Nephron progenitor cell (in vitro differentiated cells): ENCODE results near the gene ECE1.
A peak's percentile ranks its signal among the peaks of the same experiment; 100 is the strongest.

Experiments
- DNase-seq: peaks from one replicate; pipeline ENCODE4 v3.0.0; 2021
- H3K27ac Mint-ChIP-seq: 2 replicates; pipeline ENCODE4 v1.8.0; 2021; ENCODE audit warnings: mild to moderate bottlenecking, moderate library complexity, mixed read lengths
- H3K27me3 Mint-ChIP-seq: 2 replicates; pipeline ENCODE4 v1.8.0; 2021; ENCODE audit warnings: mild to moderate bottlenecking, low read depth, mixed read lengths; ENCODE audit not compliant: poor library complexity
- H3K36me3 Mint-ChIP-seq: 2 replicates; pipeline ENCODE4 v1.8.0; 2021; ENCODE audit warnings: low read depth, mixed read lengths
- H3K4me1 Mint-ChIP-seq: 2 replicates; pipeline ENCODE4 v1.8.0; 2021; ENCODE audit warnings: mixed read lengths
- H3K4me3 Mint-ChIP-seq: 2 replicates; pipeline ENCODE4 v1.8.0; 2021; ENCODE audit warnings: mild to moderate bottlenecking, moderate library complexity, mixed read lengths
- H3K9me3 Mint-ChIP-seq: 2 replicates; pipeline ENCODE4 v1.8.0; 2021; ENCODE audit warnings: mild to moderate bottlenecking, moderate library complexity, mixed read lengths
- CTCF ChIP-seq: fragments of 200-600 bp; sonication (generic); IDR thresholded peaks from 2 replicates; pipeline ENCODE4 v1.5.0; 2021; ENCODE audit warnings: antibody characterized with exemption

ECE1 gene

GRCh38 chr1:21293537-21294265 lies 3.4 kb upstream of the ECE1 start:
- Mint-ChIP-seq H3K27me3 (peaks cover 6% of the 10 kb centered on the region), H3K27ac (no peak overlapping the region), H3K4me3 (no peak overlapping the region), H3K9me3 (no peaks in the 10 kb centered on the region), H3K4me1 (peaks cover 43% of the 10 kb centered on the region), H3K36me3 (no peaks in the 10 kb centered on the region)
- TF ChIP-seq CTCF: no peak
- no peak for DNase-seq

GRCh38 chr1:21292984-21293536 lies 2.8 kb upstream of the ECE1 start:
- no peak for DNase-seq
- Mint-ChIP-seq H3K9me3 (no peaks in the 10 kb centered on the region), H3K27ac (no peak overlapping the region), H3K4me1 (peaks cover 39% of the 10 kb centered on the region), H3K27me3 (peaks cover 6% of the 10 kb centered on the region), H3K4me3 (no peak overlapping the region), H3K36me3 (no peaks in the 10 kb centered on the region)
- TF ChIP-seq CTCF: no peak

GRCh38 chr1:21292503-21292983 lies 2.3 kb upstream of the ECE1 start:
- Mint-ChIP-seq H3K36me3 (no peaks in the 10 kb centered on the region), H3K4me1 (peaks cover 37% of the 10 kb centered on the region), H3K4me3 (peak overlapping the region; percentile 29), H3K9me3 (no peaks in the 10 kb centered on the region), H3K27ac (no peak overlapping the region), H3K27me3 (peaks cover 6% of the 10 kb centered on the region)
- no peak for TF ChIP-seq CTCF
- no peak for DNase-seq

GRCh38 chr1:21291964-21292363 lies 1.7 kb upstream of the ECE1 start:
- Mint-ChIP-seq H3K27me3 (peaks cover 7% of the 10 kb centered on the region), H3K9me3 (no peaks in the 10 kb centered on the region), H3K27ac (no peak overlapping the region), H3K4me3 (peak overlapping the region; percentile 29), H3K4me1 (peaks cover 37% of the 10 kb centered on the region), H3K36me3 (no peaks in the 10 kb centered on the region)
- no peak for DNase-seq
- TF ChIP-seq CTCF: no peak

GRCh38 chr1:21291184-21291583 lies 921 bp upstream of the ECE1 start:
- DNase-seq: no peak
- no peak overlapping the region for H3K27ac Mint-ChIP-seq
- H3K9me3 Mint-ChIP-seq: no peaks in the 10 kb centered on the region
- TF ChIP-seq CTCF: no peak
- H3K4me3 Mint-ChIP-seq: peak overlapping the region; percentile 84
- H3K36me3 Mint-ChIP-seq: no peaks in the 10 kb centered on the region
- H3K4me1 Mint-ChIP-seq: peaks cover 37% of the 10 kb centered on the region
- peaks cover 11% of the 10 kb centered on the region for H3K27me3 Mint-ChIP-seq

GRCh38 chr1:21290546-21290944 lies 282 bp upstream of the ECE1 start:
- no peak for TF ChIP-seq CTCF
- no peak for DNase-seq
- H3K36me3 Mint-ChIP-seq: no peaks in the 10 kb centered on the region
- no peaks in the 10 kb centered on the region for H3K9me3 Mint-ChIP-seq
- peaks cover 37% of the 10 kb centered on the region for H3K4me1 Mint-ChIP-seq
- peak overlapping the region; percentile 22 for H3K27ac Mint-ChIP-seq
- H3K27me3 Mint-ChIP-seq: peaks cover 11% of the 10 kb centered on the region
- H3K4me3 Mint-ChIP-seq: peak overlapping the region; percentile 84
